ENCODE data around the gene GLYATL3.
"Not testable (repeated sequence)": the region's sequence is repeated elsewhere in the genome, so short reads cannot be mapped to it uniquely, and the experiment has no call there.

GLYATL3 gene

GRCh38 chr6:49499623-49500022 lies at the start of gene GLYATL3:
TSS of gene GLYATL3 (plus strand) at chr6:49499923. CDS start at chr6:49511991, 12,068 bp downstream.
- no peak for DNase-seq

DNA sequence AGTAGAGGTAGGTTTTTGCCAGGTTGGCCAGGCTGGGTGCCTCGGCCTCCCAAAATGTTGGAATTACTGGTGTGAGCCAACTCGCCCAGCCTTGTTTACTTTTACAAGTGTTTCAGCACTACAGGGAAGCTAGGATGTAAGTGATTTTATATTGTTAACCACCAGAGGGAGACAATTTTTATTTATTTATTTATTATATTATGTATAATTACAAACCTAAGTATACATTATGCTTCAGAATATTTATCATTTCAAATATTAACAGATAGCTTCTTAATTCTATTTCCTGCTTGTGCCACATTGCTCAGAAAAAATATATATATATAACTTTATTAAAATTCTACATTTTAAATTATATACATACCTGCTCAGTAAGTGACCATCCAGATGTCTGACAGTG lies 46.5 kb upstream of the GLYATL3 start:
- no peak for DNase-seq

GRCh38 chr6:49454787-49455709 lies 44.7 kb upstream of the GLYATL3 start:
- no peak for DNase-seq

- DNase-seq: no peak
These were observed 42.0 kb upstream of the GLYATL3 start for GRCh38 chr6:49457771-49458170.

GRCh38 chr6:49462071-49462470 lies 37.7 kb upstream of the GLYATL3 start:
- DNase-seq: no peak

- no peak for DNase-seq
These were observed 37.2 kb upstream of the GLYATL3 start for GRCh38 chr6:49462599-49462926.

DNA sequence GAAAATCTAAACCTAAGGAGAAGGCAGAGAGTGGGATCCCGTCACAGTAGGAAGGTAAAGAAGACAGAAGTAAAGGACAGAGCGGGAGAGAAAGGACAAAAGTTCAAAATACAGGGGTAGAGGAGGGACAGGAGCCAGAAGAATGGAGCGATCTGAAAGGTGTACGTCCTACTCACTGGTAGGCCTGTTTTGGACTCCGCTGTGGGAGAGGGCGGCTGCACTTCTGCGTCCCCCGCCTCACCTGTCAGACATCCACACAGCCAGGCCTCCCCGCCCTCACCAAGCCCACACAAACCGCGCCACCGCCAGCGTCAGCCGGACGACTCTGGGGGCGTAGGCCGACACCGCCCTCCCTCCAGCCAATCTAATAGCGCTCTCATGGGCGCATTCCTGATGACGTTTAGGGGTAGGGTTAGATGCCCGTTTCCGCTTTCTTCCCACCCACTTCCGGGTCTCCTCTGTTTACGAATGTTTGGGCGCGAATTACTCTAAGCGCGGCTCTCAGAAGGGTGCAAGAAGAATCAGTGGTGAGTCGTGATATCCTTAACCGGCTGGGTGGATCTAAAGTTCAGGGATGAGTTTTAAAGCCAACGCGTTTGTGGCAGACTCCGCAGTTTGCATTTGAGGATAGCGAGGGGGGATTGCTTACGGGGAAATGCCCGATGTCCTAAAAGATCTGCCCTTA lies 36.7 kb upstream of the GLYATL3 start, which contains the start of the genes CENPQ and MMUT:
Gene CENPQ, plus strand, starts transcription at position 444 of the 685 bp plus-strand sequence. CDS start 6,807 bp downstream, outside the sequence.
Gene MMUT, minus strand, starts transcription at position 327 of the 685 bp plus-strand sequence. CDS start 3,787 bp downstream, outside the sequence.
- DNase-seq: peak; percentile 51

DNA sequence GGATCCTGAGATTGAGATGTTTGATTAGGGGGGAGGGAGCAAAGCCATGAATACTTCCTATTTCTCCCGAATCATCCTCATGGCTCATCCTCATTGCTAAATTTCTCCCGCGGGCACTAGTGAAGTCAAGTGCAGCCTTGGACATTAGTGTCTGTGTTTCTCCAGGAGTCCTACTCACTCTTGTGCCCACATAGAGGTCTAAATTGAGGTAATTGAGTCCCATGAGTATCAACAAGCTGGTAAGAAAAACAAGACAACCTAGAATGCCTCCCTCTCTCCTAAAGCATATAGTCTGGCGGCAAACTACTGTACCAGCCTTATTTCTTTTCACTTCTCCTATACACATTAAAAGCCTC lies 36.1 kb upstream of the GLYATL3 start:
- no peak for DNase-seq

DNA sequence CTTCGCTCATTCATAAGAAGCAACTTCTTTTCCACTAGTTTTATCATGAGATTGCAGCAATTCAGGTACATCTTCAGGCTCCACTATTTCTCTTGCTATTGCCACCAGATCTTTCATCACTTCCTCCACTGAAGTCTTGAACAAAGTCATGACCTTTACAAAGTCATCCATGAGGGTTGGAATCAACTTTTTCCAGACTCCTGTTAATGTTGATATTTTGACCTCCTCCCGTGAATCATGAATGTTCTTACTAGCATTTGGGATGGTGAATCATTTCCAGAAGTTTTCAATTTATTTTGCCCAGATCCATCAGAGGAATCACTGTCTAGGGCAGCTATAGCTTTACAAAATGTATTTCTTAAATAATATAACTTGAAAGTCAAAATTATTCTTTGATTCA lies 35.0 kb upstream of the GLYATL3 start:
- no peak for DNase-seq

DNA sequence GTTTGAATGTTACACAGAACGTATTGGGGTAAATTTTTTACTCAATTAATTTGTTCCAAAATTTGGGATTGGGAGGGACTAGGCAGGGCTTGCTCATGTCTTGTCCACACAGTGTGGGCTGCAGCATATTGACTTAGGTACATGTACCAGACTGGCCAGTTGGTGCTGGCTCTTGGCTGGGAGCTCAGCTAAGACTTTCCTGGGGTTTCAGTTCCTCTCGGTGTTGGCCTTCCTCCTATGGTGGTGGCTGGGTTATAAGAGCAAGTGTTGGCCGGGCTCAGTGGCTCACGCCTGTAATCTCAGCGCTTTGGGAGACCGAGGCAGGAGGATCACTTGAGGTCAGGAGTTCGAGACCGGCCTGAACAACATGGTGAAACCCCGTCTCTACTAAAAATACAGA lies 31.7 kb upstream of the GLYATL3 start:
- DNase-seq: no peak

DNA sequence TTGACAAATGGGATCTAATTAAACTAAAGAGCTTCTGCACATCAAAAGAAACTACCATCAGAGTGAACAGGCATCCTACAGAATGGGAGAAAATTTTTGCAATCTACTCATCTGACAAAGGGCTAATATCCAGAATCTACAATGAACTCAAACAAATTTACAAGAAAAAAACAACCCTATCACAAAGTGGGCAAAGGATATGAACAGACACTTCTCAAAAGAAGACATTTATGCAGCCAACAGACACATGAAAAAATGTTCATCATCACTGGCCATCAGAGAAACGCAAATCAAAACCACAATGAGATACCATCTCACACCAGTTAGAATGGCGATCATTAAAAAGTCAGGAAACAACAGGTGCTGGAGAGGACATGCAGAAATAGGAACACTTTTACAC lies 23.2 kb upstream of the GLYATL3 start:
- DNase-seq: not testable (repeated sequence)

GRCh38 chr6:49479308-49479970 lies 20.3 kb upstream of the GLYATL3 start:
- no peak for DNase-seq

GRCh38 chr6:49481846-49482245 lies 17.9 kb upstream of the GLYATL3 start:
- DNase-seq: not testable (repeated sequence)

GRCh38 chr6:49483380-49483779 lies 16.3 kb upstream of the GLYATL3 start:
- DNase-seq: not testable (repeated sequence)

- DNase-seq: no peak
These were observed 9.1 kb upstream of the GLYATL3 start for GRCh38 chr6:49490633-49491032.

GRCh38 chr6:49497304-49497703 lies 2.4 kb upstream of the GLYATL3 start:
- DNase-seq: no peak

- DNase-seq: no peak
These were observed 597 bp upstream of the GLYATL3 start for GRCh38 chr6:49499126-49499525.

DNA sequence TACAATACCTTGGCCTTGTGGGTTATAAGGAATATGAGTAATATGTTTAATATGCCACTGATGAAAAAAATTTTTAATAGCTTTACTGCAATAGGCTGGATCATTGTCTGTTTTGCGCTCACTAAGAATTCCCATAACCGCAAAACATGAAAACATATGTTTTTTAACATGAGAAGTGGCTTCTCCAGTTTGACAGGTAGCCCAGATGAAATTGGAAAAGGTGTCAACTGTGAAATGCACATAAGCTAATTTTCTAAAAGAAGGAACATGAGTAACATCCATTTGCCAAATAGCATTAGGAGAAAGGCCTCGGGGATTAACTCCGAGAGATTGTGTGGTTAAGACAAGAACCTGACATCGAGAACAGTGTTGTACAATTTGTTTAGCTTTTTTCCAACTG lies 4.9 kb downstream of the GLYATL3 start:
- no peak for DNase-seq

- DNase-seq: no peak
These were observed 6.9 kb downstream of the GLYATL3 start for GRCh38 chr6:49506569-49507111.

DNA sequence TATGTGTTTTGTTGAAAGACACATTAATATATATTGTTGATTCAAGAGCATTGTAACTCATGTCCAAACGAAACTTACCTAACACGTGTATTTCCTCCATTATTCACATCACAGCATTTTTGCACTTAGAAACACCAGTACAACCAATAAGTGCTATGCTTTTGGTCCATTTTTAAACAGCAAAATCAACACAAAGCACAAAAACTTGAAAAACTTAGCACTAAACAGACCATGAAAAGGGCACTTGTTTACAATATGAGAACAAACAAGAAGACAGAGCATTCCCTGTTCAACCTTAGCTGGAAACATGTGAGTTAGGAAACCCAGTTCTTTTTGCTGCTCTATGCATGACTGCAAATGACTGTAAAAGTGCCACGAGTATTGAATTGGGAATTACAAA lies 9.6 kb downstream of the GLYATL3 start:
- no peak for DNase-seq

GRCh38 chr6:49513153-49513989 lies 13.6 kb downstream of the GLYATL3 start:
- DNase-seq: no peak

Measured in 8988T (cell line).